Fibroblast of lung (primary cell): Measurements from ENCODE around the gene TMPRSS3.

Experiments used
- EZH2 ChIP-seq: IDR thresholded peaks from 2 replicates; pipeline ENCODE4 v1.5.1; 2012; ENCODE audit warnings: low read length, control low read depth, mild to moderate bottlenecking; ENCODE audit errors: missing control alignments
- TF ChIP-seq, protein P1 (sequence below), 2 donors: IDR thresholded peaks in 1 of 2; conservative IDR thresholded peaks in 1 of 2; 1 replicate in 1 of 2; 2 replicates in 1 of 2; pipeline ENCODE4 v1.5.1; 2011 to 2012; ENCODE audit warnings: low read length in 2 of 2, control low read depth in 1 of 2, inconsistent platforms in 1 of 2, low read depth in 1 of 2, mild to moderate bottlenecking in 1 of 2

DNA sequence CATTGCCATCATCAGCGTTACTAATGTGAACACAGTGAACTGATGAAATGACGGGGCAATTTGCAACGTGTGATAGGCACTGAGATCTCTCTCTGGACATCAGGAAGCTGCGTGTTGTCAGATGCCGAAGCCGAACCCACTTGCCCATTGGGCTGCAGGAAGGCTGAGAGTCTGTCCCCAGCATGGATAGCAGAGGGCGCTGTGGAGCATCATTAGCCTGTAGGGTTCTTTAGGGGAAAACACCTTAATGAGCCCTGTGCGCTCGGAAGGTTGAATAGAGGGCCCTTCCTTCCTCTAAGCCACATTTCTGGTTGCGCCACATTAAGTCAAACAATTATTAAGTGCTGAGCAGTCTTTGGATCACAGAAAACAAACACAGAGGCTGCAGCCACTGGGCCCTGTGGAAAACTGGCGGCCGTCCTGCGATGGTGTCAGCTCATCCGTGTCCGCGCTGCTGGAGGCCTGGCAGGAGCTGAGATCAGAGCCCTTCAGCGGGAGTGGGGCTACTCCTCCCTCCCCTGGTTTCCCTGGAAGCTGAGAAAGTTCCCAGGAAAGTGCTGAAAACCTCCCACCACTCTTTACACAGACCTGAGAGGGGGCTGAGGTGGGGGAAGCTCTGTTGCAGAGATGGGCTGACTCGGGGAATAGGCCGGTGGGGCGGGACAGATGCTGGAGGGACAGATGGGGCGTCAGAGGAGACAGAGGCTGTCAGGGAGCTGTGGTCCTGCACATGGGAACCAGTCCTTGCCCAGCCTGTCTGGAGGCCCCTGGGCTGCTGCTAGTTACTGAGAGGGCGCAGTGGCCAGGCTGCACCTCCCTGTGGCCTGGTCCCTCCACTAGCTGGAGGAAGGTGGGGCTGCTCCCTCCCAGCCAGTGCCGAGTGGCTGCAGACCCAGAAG, 57.8 kb downstream of the TMPRSS3 start:
- TF ChIP-seq, protein P1, sequence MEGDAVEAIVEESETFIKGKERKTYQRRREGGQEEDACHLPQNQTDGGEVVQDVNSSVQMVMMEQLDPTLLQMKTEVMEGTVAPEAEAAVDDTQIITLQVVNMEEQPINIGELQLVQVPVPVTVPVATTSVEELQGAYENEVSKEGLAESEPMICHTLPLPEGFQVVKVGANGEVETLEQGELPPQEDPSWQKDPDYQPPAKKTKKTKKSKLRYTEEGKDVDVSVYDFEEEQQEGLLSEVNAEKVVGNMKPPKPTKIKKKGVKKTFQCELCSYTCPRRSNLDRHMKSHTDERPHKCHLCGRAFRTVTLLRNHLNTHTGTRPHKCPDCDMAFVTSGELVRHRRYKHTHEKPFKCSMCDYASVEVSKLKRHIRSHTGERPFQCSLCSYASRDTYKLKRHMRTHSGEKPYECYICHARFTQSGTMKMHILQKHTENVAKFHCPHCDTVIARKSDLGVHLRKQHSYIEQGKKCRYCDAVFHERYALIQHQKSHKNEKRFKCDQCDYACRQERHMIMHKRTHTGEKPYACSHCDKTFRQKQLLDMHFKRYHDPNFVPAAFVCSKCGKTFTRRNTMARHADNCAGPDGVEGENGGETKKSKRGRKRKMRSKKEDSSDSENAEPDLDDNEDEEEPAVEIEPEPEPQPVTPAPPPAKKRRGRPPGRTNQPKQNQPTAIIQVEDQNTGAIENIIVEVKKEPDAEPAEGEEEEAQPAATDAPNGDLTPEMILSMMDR (conservative IDR thresholded peaks at IDR 0.05 in 1 of 2, IDR thresholded peaks at IDR 0.05 in 1 of 2; ENCODE audit: low read depth in 1 of 2, low read length in 2 of 2): peak; percentile 31 to 72
- no peak for TF ChIP-seq EZH2
